Measurements from ENCODE around the gene LAMC2.

LAMC2 gene

GRCh38 chr1:183293241-183293640, 107.2 kb downstream of the LAMC2 start:
- TF ChIP-seq CREB5 (CRISPR knock-in tag; IDR thresholded peaks at IDR 0.05; ENCODE audit: low read depth) (no peak), ZFP30 (CRISPR knock-in tag; IDR thresholded peaks at IDR 0.05) (no peak), GLIS3 (CRISPR knock-in tag; IDR thresholded peaks at IDR 0.05) (no peak), TOX (CRISPR knock-in tag; IDR thresholded peaks at IDR 0.05; ENCODE audit: borderline replicate concordance) (no peak)
- no peak for ATAC-seq

- TF ChIP-seq TSHZ2 (CRISPR knock-in tag; IDR thresholded peaks at IDR 0.05) = no peak
- no peak for TF ChIP-seq ZNF565 (CRISPR knock-in tag; conservative IDR thresholded peaks at IDR 0.05; ENCODE audit: low read depth)
- TF ChIP-seq ZNF8 (CRISPR knock-in tag; IDR thresholded peaks at IDR 0.05) = no peak
- TF ChIP-seq CSDC2 (CRISPR knock-in tag; IDR thresholded peaks at IDR 0.05) = no peak
- TF ChIP-seq TOX (CRISPR knock-in tag; IDR thresholded peaks at IDR 0.05; ENCODE audit: borderline replicate concordance) = no peak
- no peak for TF ChIP-seq PATZ1 (CRISPR knock-in tag; IDR thresholded peaks at IDR 0.05; ENCODE audit: borderline replicate concordance)
- ATAC-seq = no peak
Measured at GRCh38 chr1:183293876-183294275, 107.8 kb downstream of the LAMC2 start.
